Heart left ventricle (tissue), 16 donors: ENCODE measurements around the gene TCP1. TPM values are rescaled to one million over a fixed set of nuclear protein-coding genes. Genes with fewer than 3 reads are reported as not detected.

Experiments used
- ATAC-seq, 4 donors: fragments of 200-7000 bp; cut with Tn5 transposase; one replicate each; pipeline ENCODE4 v1.9.1; 2020 to 2022; ENCODE audit warnings: moderate library complexity in 4 of 4, mild to moderate bottlenecking in 3 of 4, moderate number of reproducible peaks in 1 of 4
- DNase-seq, 5 donors: peaks; one replicate each; pipeline ENCODE4 v3.0.0-alpha.2; 2020
- H3K27ac ChIP-seq, 12 donors: fragments of 200-600 bp; sonication (generic) in 4 of 12; one replicate each; pipeline versions ENCODE4 v1.5.0 to v1.8.0; 2016 to 2022; ENCODE audit warnings: mild to moderate bottlenecking in 2 of 12
- H3K27me3 ChIP-seq, 9 donors: fragments of 200-600 bp; sonication (generic) in 2 of 9; one replicate each; pipeline versions ENCODE4 v1.5.1 to v1.8.0; 2016 to 2022; ENCODE audit warnings: mild to moderate bottlenecking in 3 of 9
- H3K36me3 ChIP-seq, 9 donors: fragments of 200-600 bp; sonication (generic) in 2 of 9; one replicate each; pipeline versions ENCODE4 v1.5.0 to v1.8.0; 2018 to 2022; ENCODE audit warnings: mild to moderate bottlenecking in 2 of 9
- H3K4me1 ChIP-seq, 12 donors: fragments of 200-600 bp; sonication (generic) in 4 of 12; one replicate each; pipeline versions ENCODE4 v1.5.0 to v1.8.0; 2016 to 2022; ENCODE audit warnings: mild to moderate bottlenecking in 3 of 12
- H3K4me3 ChIP-seq, 12 donors: fragments of 200-600 bp; sonication (generic) in 4 of 12; one replicate each; pipeline versions ENCODE4 v1.5.0 to v1.8.0; 2017 to 2022; ENCODE audit warnings: mild to moderate bottlenecking in 9 of 12, moderate library complexity in 4 of 12
- H3K9me3 ChIP-seq, 12 donors: fragments of 200-600 bp; sonication (generic) in 4 of 12; one replicate each; pipeline versions ENCODE4 v1.5.0 to v1.8.0; 2016 to 2022; ENCODE audit warnings: mild to moderate bottlenecking in 1 of 12
- CTCF ChIP-seq, 12 donors: fragments of 200-600 bp; sonication (generic) in 4 of 12; IDR thresholded peaks; one replicate each; pipeline versions ENCODE4 v1.5.0 to v1.8.0; 2018 to 2022; ENCODE audit warnings: antibody characterized with exemption in 12 of 12, mild to moderate bottlenecking in 5 of 12
- POLR2A ChIP-seq, 2 donors: fragments of 450-650 bp; IDR thresholded peaks; one replicate each; pipeline ENCODE4 v1.6.1; 2017; ENCODE audit warnings: antibody characterized with exemption in 2 of 2, mild to moderate bottlenecking in 2 of 2, moderate library complexity in 2 of 2
- WGBS, 4 donors: extraction: QIAGEN DNeasy Blood & Tissue Kit in 2 of 4; methylation state at CpG; one replicate each; pipeline versions ENCODE4 v1.1.5 to v1.1.7; 2013 to 2018; 5-methylcytosine and 5-hydroxymethylcytosine counted together
- intact Hi-C, 10 donors: fragments of 100-400 bp; cut with DNase I; formaldehyde crosslinking; loops; one replicate each; pipeline versions ENCODE4 v1.11.1 to v1.14.2; 2022
- polyA plus RNA-seq, 2 donors: library from polyadenylated mRNA; stranded (reverse); fragments of 200-250 nt; gene quantifications; one replicate each; pipeline ENCODE4 v1.2.3, GENCODE V29; 2013
- total RNA-seq, 9 donors: library from RNA; depleted of rRNA in 2 of 9; stranded (reverse); fragments of >200 nt in 2 of 9; fragmentation: NEBNext Ultra II Directional in 3 of 9; extraction: Animal tissue kit (Norgen Biotek cat#: 25700) in 3 of 9; gene quantifications; one replicate each; pipeline versions ENCODE4 v1.1.0 to v1.2.4, GENCODE V29; 2016 to 2023
- donor health status: ischemic (EF 13 %, LVEDD 7.1; RV severe dilation, severe dysfunction).
- donor health status: healthy with polysubstance abuse.
- donor health status: DM: no; HTN: yes; CAD: no.
- donor health status: DM: no; HTN: no; CAD: no.
- donor health status: ischemic (EF 25% LVEDD 6.9; RV normal size, moderate dysfunction).
- donor health status: ischemic (EF 25% LVEDD 5.7; RV mildly dilated, moderate dysfunction).
- donor health status: healthy.
- donor health status: DM: yes; HTN: yes; CAD: no.
- donor health status: ischemic (EF 35%, LVEDD 5.7; RV mildly dilated, moderate dysfunction).
- donor health status: nonischemic (EF 11% LVEDD 7.7; RV severe dilation, severe dysfunction).
- donor health status: DM: yes; HTN: yes; CAD: no.
- donor health status: PGD.
- donor health status: ischemic (EF 29% LVEDD 5.4; RV normal size, mild dysfunction).
- donor health status: nonischemic (EF 23%, LVEDD 6.1; RV moderate dilation, normal function).

Gene TCP1
- total and polyA plus RNA-seq, 11 donors = 89.2 to 241 (median 142) TPM

GRCh38 chr6:159761129-159761872, 28.1 kb downstream of the TCP1 start:
- DNase-seq = peak in 4 of 5 donors; percentile 12 to 71 (median 30)
- peak overlapping the region; percentile 77 to 100 (median 94) for H3K4me3 ChIP-seq
- H3K36me3 ChIP-seq = peaks cover 0 to 48% (median 35%) of the 10 kb centered on the region in 9 donors
- peaks cover 0 to 25% (median 12%) of the 10 kb centered on the region in 12 donors for H3K4me1 ChIP-seq
- H3K27ac ChIP-seq = peak overlapping the region; percentile 90 to 100 (median 98)
- no peaks in the 10 kb centered on the region for H3K27me3 ChIP-seq
- TF ChIP-seq CTCF (IDR thresholded peaks at IDR 0.05) (no peak), POLR2A (IDR thresholded peaks at IDR 0.05) (no peak)
- WGBS, 4 donors = 6 to 17% (median 12%) methylated on average over 35 to 45 of the region's 45 CpGs
- intact Hi-C loops = loop anchor here in 5 of 10 donors (1.0 to 10.0 kb wide), 5 partner anchors 34 to 68 kb away; partner anchors contain the start of genes SOD2 (in 3 of the 5) and WTAP (in 3 of the 5)
- no peak for ATAC-seq
- no peaks in the 10 kb centered on the region for H3K9me3 ChIP-seq

- Histone ChIP-seq H3K4me3 (peak overlapping the region in 7 of 12 donors; percentile 77 to 100 (median 98)), H3K36me3 (peaks cover 0 to 52% (median 41%) of the 10 kb centered on the region in 9 donors), H3K9me3 (no peaks in the 10 kb centered on the region), H3K27me3 (no peaks in the 10 kb centered on the region), H3K4me1 (peaks cover 0 to 25% (median 12%) of the 10 kb centered on the region in 12 donors), H3K27ac (peak overlapping the region in 10 of 12 donors; percentile 96 to 100 (median 98))
- WGBS, 4 donors = 42 to 56% (median 48%) methylated on average over 3 of the region's 3 CpGs
- no peak for DNase-seq
- ATAC-seq = no peak
- intact Hi-C loops = loop anchor here in 5 of 10 donors (1.0 to 10.0 kb wide), 5 partner anchors 33 to 68 kb away; partner anchors contain the start of genes SOD2 (in 3 of the 5) and WTAP (in 3 of the 5)
- TF ChIP-seq POLR2A (IDR thresholded peaks at IDR 0.05) = no peak
- TF ChIP-seq CTCF (IDR thresholded peaks at IDR 0.05) = no peak
Measured at GRCh38 chr6:159760602-159761057, 28.8 kb downstream of the TCP1 start.

GRCh38 chr6:159759645-159760044, 29.8 kb downstream of the TCP1 start:
- intact Hi-C loops = loop anchor here in 4 of 10 donors (2.0 to 10.0 kb wide), 4 partner anchors 32 to 67 kb away; partner anchors contain the start of genes SOD2 (in 3 of the 4) and WTAP (in 2 of the 4)
- TF ChIP-seq POLR2A (IDR thresholded peaks at IDR 0.05) (no peak), CTCF (IDR thresholded peaks at IDR 0.05) (no peak)
- H3K4me1 ChIP-seq = peaks cover 0 to 25% (median 12%) of the 10 kb centered on the region in 12 donors
- no peaks in the 10 kb centered on the region for H3K27me3 ChIP-seq
- WGBS, 4 donors = 38 to 81% (median 67%) methylated on average over 1 to 2 of the region's 2 CpGs
- H3K9me3 ChIP-seq = no peaks in the 10 kb centered on the region
- DNase-seq = no peak
- no peak for ATAC-seq
- H3K27ac ChIP-seq = peak overlapping the region in 1 of 12 donors; percentile 96
- no peak overlapping the region for H3K4me3 ChIP-seq
- H3K36me3 ChIP-seq = peaks cover 0 to 53% (median 44%) of the 10 kb centered on the region in 9 donors
